Bone marrow (tissue), 2 donors: ENCODE results near the gene KCNMA1.
"Not testable (repeated sequence)": the region's sequence is repeated elsewhere in the genome, so short reads cannot be mapped to it uniquely, and the experiment has no call there.

Source experiments
- DNase-seq, 2 donors: peaks; one replicate each; lab custom pipeline; 2025; lab: John Stamatoyannopoulos, UW

KCNMA1 gene

DNA sequence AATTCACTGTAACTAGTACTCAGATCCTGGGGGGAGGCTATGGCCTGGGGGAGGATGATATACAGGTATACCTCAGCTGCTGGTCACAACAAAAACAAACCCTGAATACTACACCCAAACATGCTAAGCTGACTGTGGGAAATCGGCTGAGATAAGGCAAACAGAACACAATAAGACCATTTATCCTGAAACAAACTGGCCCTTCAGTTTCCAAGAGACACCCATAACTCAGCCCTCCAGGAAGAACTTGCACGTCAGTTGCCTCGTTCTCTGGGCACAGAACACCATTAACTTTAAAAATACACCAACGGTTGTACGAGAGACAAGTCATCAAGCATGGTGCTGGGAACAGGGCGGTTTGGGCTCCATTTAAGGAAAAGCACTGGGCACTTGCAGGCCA lies 24.1 kb upstream of the KCNMA1 start:
- DNase-seq, result no peak

- no peak for DNase-seq
Observed at GRCh38 chr10:77661100-77661499, 23.5 kb upstream of the KCNMA1 start.

DNA sequence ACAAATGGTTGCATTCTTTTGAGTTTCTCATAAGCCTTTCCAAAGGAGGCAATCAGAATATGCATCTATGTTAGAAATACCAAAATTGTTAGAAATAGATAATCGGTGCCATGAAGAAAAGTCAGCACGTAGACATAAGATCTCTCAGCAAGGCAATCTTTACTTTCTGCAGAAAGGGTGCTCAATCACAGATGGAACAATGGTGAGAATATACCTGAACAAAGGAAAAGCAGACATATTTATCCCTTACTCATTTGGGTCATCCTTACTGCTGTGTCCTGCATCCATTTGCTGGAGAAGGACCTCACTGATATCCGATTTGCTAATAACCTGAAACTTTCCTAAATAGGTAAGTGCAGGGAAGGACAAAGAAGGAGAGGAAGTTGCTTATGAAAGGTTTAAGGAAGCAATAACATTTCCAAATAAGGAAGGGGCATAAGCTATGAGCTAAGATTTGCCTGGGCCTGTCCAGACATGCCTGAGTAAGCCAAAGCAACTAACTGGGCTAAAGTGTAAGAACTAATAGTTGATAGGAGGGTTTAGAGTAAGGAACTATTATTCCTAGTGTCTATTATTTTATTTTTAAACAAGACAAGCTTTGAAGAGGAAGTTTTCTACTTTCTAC lies 21.6 kb upstream of the KCNMA1 start:
- not testable (repeated sequence) for DNase-seq

DNA sequence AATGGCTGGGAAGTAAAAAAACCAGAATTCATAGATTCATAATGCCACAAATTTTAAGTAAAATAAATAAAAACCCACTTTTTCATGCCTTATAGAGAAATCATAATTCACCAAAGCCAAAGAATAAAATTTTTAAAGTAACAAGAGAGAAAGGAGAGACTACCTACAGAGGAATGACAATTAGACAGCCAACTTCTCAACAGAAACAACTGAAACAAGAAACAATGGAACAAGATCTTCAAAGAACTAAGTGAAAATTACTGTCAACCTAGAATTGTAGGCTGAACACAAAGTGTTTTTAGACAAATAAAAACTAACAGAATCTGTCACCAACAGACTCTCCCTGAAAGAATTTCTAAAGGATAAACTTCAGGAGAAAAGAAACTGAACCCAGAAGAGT lies 15.6 kb upstream of the KCNMA1 start:
- DNase-seq, result no peak

- no peak for DNase-seq
Observed at GRCh38 chr10:77649333-77650331, 12.0 kb upstream of the KCNMA1 start.

GRCh38 chr10:77648472-77648871 lies 10.9 kb upstream of the KCNMA1 start:
- DNase-seq, result no peak

DNA sequence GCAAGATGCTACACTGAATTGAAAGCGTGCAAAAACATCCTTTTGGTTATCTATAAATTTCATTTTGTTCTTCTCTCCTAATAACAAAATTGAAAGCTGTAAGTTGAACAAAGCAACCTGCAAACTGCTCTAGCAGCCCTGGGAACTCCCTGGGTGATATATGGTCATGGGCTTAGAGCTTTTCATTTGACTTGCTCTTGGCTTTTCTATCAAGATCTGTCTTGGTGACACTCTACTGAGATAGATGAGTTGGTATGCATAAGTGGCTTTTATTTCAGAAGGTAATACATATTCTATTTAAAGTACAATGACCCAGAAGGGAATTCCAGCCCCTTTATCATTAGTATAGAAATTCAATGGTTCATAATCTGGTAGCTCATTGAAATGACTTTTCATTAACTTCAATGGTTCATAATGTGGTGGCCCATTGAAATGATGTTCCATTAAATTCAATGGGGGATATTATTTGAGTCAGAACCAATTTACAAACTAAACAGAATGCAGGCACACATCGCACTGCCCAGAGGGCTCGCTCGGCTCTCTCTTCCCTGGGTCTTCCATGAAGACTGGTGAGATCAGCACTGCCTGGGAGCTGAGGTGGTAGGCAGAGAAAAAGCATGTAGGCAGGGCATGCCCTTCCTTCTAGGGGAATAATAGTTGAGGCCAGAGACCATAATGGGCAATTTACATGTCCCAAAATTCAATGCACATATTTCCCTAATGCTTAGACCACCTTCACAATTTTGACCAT lies 10.1 kb upstream of the KCNMA1 start:
- DNase-seq, result no peak

- no peak for DNase-seq
Observed at GRCh38 chr10:77644557-77645243, 7.1 kb upstream of the KCNMA1 start.

DNA sequence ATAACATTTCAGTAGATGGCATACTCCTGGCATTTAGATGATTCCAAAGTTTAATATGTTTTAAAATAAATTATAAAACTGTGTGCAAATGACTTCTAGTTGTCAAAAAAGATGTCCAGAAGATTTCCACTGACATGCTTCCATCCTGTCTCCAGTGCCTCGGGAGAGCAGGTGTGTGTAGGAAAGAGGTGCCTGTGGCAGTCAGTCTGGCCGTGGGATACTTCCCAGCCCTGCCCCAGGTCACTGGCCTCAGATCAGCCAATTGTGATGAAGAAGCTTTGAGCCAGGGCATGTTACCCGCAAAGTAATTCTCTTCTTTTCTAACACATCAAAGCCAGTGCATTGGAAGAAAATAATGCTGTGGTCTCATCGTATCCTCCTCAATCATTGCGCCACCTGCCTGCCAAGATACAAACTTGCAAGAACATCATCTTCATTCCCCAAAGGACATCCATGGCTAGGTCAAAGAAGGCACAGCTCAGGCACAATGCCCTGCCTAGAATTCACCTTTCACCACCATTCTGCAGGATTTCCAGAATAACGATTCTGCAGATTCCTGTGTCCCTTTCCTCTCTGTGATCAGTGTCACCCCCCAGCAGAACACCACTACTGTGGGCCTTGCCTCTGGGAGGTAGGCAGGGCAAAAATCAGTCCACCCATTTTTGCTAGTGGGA lies 6.3 kb upstream of the KCNMA1 start:
- DNase-seq, result no peak

DNA sequence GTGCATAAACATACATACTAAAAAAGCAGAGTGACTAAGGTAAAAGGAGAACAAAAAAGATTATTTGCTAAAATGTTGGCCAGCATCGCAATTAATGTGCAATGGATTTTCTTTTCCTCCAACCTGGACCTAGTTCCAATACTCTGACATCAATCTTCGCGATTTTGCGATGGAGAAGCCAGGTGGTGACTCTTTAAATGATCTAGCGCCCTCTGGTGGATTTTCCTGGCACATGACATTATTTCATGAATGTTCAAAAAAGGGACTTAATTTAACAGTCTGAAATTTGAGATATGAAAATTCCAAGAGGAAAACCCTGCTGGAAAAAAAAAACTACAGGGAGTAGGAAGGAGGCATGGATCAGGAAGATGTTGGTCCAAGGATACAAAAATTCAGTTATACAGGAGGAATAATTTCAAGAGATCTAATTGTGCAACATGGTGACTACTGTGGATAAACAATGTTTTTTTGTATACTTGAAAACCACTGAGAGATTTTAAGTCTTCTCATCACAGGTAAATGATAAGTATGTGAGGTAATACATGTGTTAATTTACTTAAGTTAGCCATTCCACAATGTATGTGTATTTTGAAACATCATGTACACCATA lies 4.3 kb upstream of the KCNMA1 start:
- DNase-seq, result peak in 1 of 2 donors; percentile 34

DNA sequence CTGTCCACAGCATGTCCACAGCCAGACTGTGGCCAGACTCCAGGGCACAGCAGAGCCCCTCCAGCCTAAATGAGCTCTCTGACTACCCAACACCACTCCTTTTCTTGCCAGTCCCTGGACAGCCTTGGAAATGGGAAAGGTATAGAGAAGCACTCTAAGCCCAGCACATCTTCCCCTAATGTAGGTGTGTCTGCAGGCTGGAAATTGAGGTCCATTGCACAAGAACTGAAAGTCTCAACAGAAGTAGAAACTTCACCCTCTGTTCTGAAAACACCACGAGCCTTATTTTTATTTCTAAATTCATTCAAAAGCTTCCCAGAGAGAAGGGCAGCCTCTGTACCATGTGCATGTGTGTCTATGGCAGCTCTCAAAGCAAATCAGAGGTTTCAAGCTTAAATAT lies 3.7 kb upstream of the KCNMA1 start:
- DNase-seq, result no peak

- no peak for DNase-seq
Observed at GRCh38 chr10:77640167-77640566, 2.6 kb upstream of the KCNMA1 start.

- no peak for DNase-seq
Observed at GRCh38 chr10:77639756-77640155, 2.1 kb upstream of the KCNMA1 start.

GRCh38 chr10:77638321-77639101 lies 903 bp upstream of the KCNMA1 start:
- DNase-seq, result no peak

GRCh38 chr10:77636967-77637531 lies 559 bp downstream of the KCNMA1 start:
- DNase-seq, result no peak

- no peak for DNase-seq
Observed at GRCh38 chr10:77636282-77636966, 1.2 kb downstream of the KCNMA1 start.

DNA sequence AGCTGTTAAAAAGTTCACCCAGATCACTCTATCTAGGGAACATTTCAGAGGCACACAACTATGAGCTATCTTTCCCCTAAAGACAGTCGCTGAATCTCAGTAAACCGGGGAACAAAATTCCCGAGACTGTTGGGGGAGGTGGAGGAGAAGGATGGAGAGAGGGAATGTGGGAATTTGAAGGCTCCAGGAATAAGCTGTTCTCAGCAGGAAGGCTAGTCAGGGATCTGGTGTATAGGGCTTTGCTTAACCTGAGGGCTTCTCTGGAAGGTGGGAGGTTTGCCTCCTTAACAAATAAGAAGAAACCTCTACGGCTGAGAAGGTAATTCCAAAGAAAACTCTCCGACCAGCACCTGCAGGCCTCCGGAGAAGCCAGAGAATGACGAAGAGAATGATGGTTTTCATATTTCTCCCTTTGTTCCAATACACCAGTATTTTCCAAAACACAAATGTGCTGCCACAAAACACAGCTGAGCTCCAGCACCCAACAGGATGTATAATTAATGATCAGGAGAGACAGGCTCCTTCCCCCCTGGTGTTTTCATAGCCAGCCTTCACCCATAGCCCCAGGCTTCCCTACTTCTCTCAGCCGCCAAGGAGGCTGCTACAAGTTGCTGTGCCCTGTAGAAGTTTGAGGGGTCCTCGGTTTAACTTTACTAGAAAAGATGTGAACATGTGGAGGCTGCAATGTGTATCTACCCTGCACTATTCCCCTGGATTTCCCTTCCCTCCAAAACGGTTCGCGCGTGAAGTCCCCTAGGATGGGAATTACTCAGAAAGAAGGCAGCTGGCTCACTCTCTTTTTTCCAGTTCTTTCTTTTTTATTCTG lies 2.0 kb downstream of the KCNMA1 start:
- DNase-seq, result no peak

DNA sequence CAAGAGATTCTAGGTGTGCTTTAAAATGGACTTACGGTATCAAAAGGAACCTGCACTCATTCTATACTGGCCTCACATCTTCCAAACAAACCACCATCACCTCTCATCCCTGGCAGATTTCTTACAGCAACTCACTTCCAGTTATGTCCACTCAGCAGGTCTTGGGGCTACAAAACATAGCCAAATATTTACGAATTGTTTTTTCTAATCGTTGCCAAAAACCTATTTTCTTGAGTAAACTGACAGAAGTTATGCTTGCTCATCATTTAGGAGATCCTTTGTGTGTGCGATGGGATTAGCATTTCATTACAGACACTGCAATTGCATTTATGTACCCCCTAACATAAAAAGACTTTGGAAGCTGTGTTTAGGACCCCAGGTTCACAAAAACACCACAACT lies 2.7 kb downstream of the KCNMA1 start:
- DNase-seq, result no peak
